GM12878 (cell line): Measurements from ENCODE around the gene FBXL17. TPM values are rescaled to one million over a fixed set of nuclear protein-coding genes. Genes with fewer than 3 reads are reported as not detected.

Source experiments
- ATAC-seq: fragments of 200-7000 bp; cut with Tn5 transposase; 3 replicates; pipeline ENCODE4 v1.9.1; 2020; ENCODE audit warnings: mild to moderate bottlenecking, moderate library complexity
- BruUV-seq: library from RNA; stranded (reverse); fragments of 400-500 nt; replicated peaks from 2 replicates; lab custom pipeline; 2021; lab: Mats Ljungman, UMichigan
- CTCF ChIA-PET: fragments of 300-600 bp; sonication (Branson Sonifier 250); formaldehyde crosslinking; extraction: SDS; loops from one replicate; lab custom pipeline; 2021; ENCODE audit warnings: inconsistent platforms; lab: Yijun Ruan, JAX
- POLR2A ChIA-PET: fragments of 350-600 bp; formaldehyde crosslinking; extraction: SDS; loops from one replicate; lab custom pipeline; 2021; ENCODE audit warnings: inconsistent platforms; lab: Charles Lee
- RAD21 ChIA-PET: fragments of 300-600 bp; sonication (Branson Sonifier 250); formaldehyde crosslinking; loops from one replicate; lab custom pipeline; 2023; ENCODE audit warnings: antibody characterized with exemption; ENCODE audit not compliant: unreplicated experiment; lab: Charles Lee
- SMC1A ChIA-PET: fragments of 300-600 bp; sonication (Branson Sonifier 250); formaldehyde crosslinking; loops from one replicate; lab custom pipeline; 2023; ENCODE audit not compliant: unreplicated experiment, uncharacterized antibody; lab: Charles Lee
- DNase-seq: peaks from one replicate; pipeline ENCODE4 v3.0.0-alpha.2; 2011; ENCODE audit warnings: low read depth, low spot score
- FAIRE-seq: peaks from 3 replicates; lab custom pipeline; 2011; peaks lifted over from hg19 to GRCh38; lab: Jason Lieb, UNC
- H2AFZ ChIP-seq: 2 replicates; pipeline ENCODE4 v1.6.0; 2011; ENCODE audit warnings: low read depth, low read length, control low read depth; ENCODE audit not compliant: control insufficient read depth
- H3K27ac ChIP-seq: 2 replicates; pipeline ENCODE4 v1.5.1; 2011; ENCODE audit warnings: control low read depth; ENCODE audit not compliant: control insufficient read depth, insufficient read depth
- H3K27me3 ChIP-seq, 2 experiments: replicated peaks in 1 of 2; 2 replicates each; pipeline versions ENCODE4 v1.6.0 to v1.6.1; 2011; ENCODE audit warnings: low read length in 1 of 2; ENCODE audit not compliant: control insufficient read depth in 2 of 2, insufficient read depth in 2 of 2
- H3K36me3 ChIP-seq, 2 experiments: 2 replicates each; pipeline ENCODE4 v1.5.1; 2011; ENCODE audit warnings: low read length in 1 of 2; ENCODE audit not compliant: control insufficient read depth in 2 of 2, insufficient read depth in 2 of 2
- H3K4me1 ChIP-seq: 2 replicates; pipeline ENCODE4 v1.6.1; 2011; ENCODE audit warnings: mild to moderate bottlenecking, low read length, moderate library complexity, mixed read lengths; ENCODE audit not compliant: control insufficient read depth, insufficient read depth
- H3K4me2 ChIP-seq: 2 replicates; pipeline ENCODE4 v1.6.0; 2011; ENCODE audit warnings: control low read depth; ENCODE audit not compliant: control insufficient read depth, insufficient read depth
- H3K4me3 ChIP-seq: fragments of 200-600 bp; sonication (generic); 2 replicates; pipeline ENCODE4 v1.5.1; 2016
- H3K79me2 ChIP-seq: 2 replicates; pipeline ENCODE4 v1.6.0; 2011; ENCODE audit warnings: low read length; ENCODE audit not compliant: control insufficient read depth, insufficient read depth
- H3K9ac ChIP-seq: 2 replicates; pipeline ENCODE4 v1.8.0; 2011; ENCODE audit warnings: low read length, control low read depth, mixed read lengths; ENCODE audit not compliant: control insufficient read depth, insufficient read depth
- H3K9me3 ChIP-seq: replicated peaks from 3 replicates; pipeline ENCODE4 v1.5.1; 2011; ENCODE audit warnings: mild to moderate bottlenecking, low read length; ENCODE audit not compliant: control insufficient read depth, insufficient read depth
- H4K20me1 ChIP-seq: 2 replicates; pipeline ENCODE4 v1.6.0; 2011; ENCODE audit not compliant: control insufficient read depth, insufficient read depth
- CHD2 ChIP-seq: IDR thresholded peaks from 2 replicates; pipeline ENCODE4 v1.6.1; 2011; ENCODE audit warnings: low read depth, low read length, improper control_type of control experiment, borderline replicate concordance
- CREM ChIP-seq: IDR thresholded peaks from 2 replicates; pipeline ENCODE4 v1.6.1; 2014; ENCODE audit warnings: antibody characterized with exemption, low read depth
- FOXK2 ChIP-seq: fragments of 450-650 bp; IDR thresholded peaks from 2 replicates; pipeline ENCODE4 v1.6.1; 2017; ENCODE audit warnings: mild to moderate bottlenecking, moderate library complexity
- KDM1A ChIP-seq: fragments of 200-600 bp; sonication (generic); IDR thresholded peaks from 2 replicates; pipeline ENCODE4 v1.6.1; 2016; ENCODE audit warnings: borderline replicate concordance
- MEF2B ChIP-seq: fragments of 450-650 bp; IDR thresholded peaks from 2 replicates; pipeline ENCODE4 v1.6.1; 2018; ENCODE audit warnings: mild to moderate bottlenecking, moderate library complexity; ENCODE audit not compliant: partially characterized antibody, poor library complexity, severe bottlenecking
- RUNX3 ChIP-seq: IDR thresholded peaks from 2 replicates; pipeline ENCODE4 v1.6.1; 2012; ENCODE audit warnings: low read length, inconsistent platforms
- SMAD1 ChIP-seq: fragments of 450-650 bp; IDR thresholded peaks from 2 replicates; pipeline ENCODE4 v1.6.1; 2018; ENCODE audit warnings: mild to moderate bottlenecking, low read depth; ENCODE audit not compliant: partially characterized antibody
- TBL1XR1 ChIP-seq: IDR thresholded peaks from 2 replicates; pipeline ENCODE4 v1.6.1; 2012; ENCODE audit warnings: low read depth, low read length, improper control_type of control experiment
- YY1 ChIP-seq: IDR thresholded peaks from 2 replicates; pipeline ENCODE4 v1.6.1; 2011; ENCODE audit warnings: low read depth, mild to moderate bottlenecking, low read length
- ZBED1 ChIP-seq: IDR thresholded peaks from 2 replicates; pipeline ENCODE4 v1.6.1; 2016; ENCODE audit warnings: borderline replicate concordance
- ZNF384 ChIP-seq: IDR thresholded peaks from 2 replicates; pipeline ENCODE4 v1.6.1; 2012; ENCODE audit warnings: low read depth, mild to moderate bottlenecking, low read length, improper control_type of control experiment, borderline replicate concordance
- ZNF622 ChIP-seq: fragments of 450-650 bp; IDR thresholded peaks from 2 replicates; pipeline ENCODE4 v1.6.1; 2017; ENCODE audit warnings: mild to moderate bottlenecking, inconsistent platforms
- WGBS: methylation state at CpG from one replicate; pipeline ENCODE4 v1.1.6; 2016; ENCODE audit warnings: low lambda C conversion rate; ENCODE audit not compliant: insufficient replicate concordance, insufficient coverage; ENCODE audit errors: missing lambda C conversion rate; 5-methylcytosine and 5-hydroxymethylcytosine counted together
- in situ Hi-C: fragments of 300-500 bp; cut with MboI; formaldehyde crosslinking; loops from 9 replicates; pipeline ENCODE4 v1.14.3; 2018; ENCODE audit warnings: mixed read lengths
- intact Hi-C: fragments of 100-400 bp; cut with micrococcal nuclease; formaldehyde crosslinking; loops from one replicate; pipeline ENCODE4 v1.14.2; 2022; ENCODE audit not compliant: unreplicated experiment
- polyA plus RNA-seq, 11 experiments: library from polyadenylated mRNA; depleted of rRNA in 4 of 11; unstranded in 6 of 11; stranded (reverse) in 5 of 11; fragments of >200 nt; fragmentation: Nextera tagmentation in 4 of 11; fragmentation: Illumina TruSeq in 1 of 11; extraction: Ambion mirVana in 4 of 11; extraction: Trizol in 1 of 11; gene quantifications; 1 replicate in 1 of 11; 2 replicates in 10 of 11; pipeline versions ENCODE4 v1.2.1 to v1.2.3, GENCODE V29; 2011 to 2016; ENCODE audit warnings: inconsistent platforms in 2 of 11, missing spikeins in 2 of 11, low read depth in 1 of 11
- total RNA-seq, 4 experiments: library from RNA; depleted of rRNA in 3 of 4; stranded (reverse); fragments of >200 nt in 3 of 4; fragmentation: Illumina TruSeq in 1 of 4; extraction: Trizol in 1 of 4; gene quantifications; 2 replicates each; pipeline versions ENCODE4 v1.2.1 to v1.2.3, GENCODE V29; 2013 to 2021
- TF ChIP-seq, protein P1 (sequence below): fragments of 450-650 bp; formaldehyde crosslinking; IDR thresholded peaks from 2 replicates; pipeline ENCODE4 v1.4.0; 2022; ENCODE audit warnings: mild to moderate bottlenecking, moderate library complexity
- TF ChIP-seq, protein P2 (sequence below): IDR thresholded peaks from 2 replicates; pipeline ENCODE4 v1.6.1; 2011; ENCODE audit warnings: borderline replicate concordance, low read depth, mild to moderate bottlenecking, moderate library complexity, mixed read lengths, low read length; ENCODE audit not compliant: insufficient read depth; ENCODE audit errors: extremely low read length
- TF ChIP-seq, protein P3 (sequence below): fragments of 450-650 bp; IDR thresholded peaks from 2 replicates; pipeline ENCODE4 v1.6.1; 2017; ENCODE audit warnings: borderline replicate concordance
- TF ChIP-seq, protein P4 (sequence below): fragments of 450-650 bp; IDR thresholded peaks from 2 replicates; pipeline ENCODE4 v1.6.1; 2017; ENCODE audit warnings: mild to moderate bottlenecking, low read depth, inconsistent platforms; ENCODE audit not compliant: poor library complexity, severe bottlenecking

The FBXL17 gene
- total and polyA plus RNA-seq, 10 of the 15 experiments (the other 5 are each of a cell fraction or from before 2014, with no cell fraction given) = 0.88 to 9.0 (median 4.4) TPM

DNA sequence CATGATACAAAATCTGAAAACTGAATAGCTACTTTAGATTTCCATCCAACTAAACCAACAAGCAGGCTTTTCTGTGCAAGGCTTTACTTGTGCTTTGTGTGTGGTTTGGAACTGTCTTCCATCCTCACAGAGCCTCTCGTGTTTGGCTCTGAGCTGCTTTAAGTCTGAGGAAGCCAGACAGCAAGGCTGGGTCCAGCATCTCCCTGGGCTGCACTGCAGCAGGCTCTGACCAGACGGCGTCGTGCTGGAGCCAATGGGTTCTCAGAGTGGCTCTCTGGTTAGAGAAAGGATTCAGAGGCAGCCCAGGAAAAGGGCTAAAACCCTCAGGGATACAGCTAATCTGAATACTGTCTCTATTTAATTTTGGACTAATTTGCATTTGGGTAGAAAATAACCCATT is 503.2 kb downstream of the FBXL17 start:
- Histone ChIP-seq H3K4me1 (no peaks in the 10 kb centered on the region), H3K79me2 (no peaks in the 10 kb centered on the region), H2AFZ (no peak overlapping the region), H3K4me2 (no peak overlapping the region), H3K36me3 (no peaks in the 10 kb centered on the region), H3K9me3 (no peaks in the 10 kb centered on the region), H3K9ac (no peak overlapping the region), H3K4me3 (no peak overlapping the region), H3K27me3 (no peaks in the 10 kb centered on the region), H4K20me1 (no peaks in the 10 kb centered on the region), H3K27ac (no peak overlapping the region)
- ChIA-PET POLR2A (interaction anchor here (0.9 kb wide), 1 partner anchor 9 kb away, joined by 3 read pairs; no protein-coding TSS in a partner anchor), RAD21 (no interaction called here), CTCF (interaction anchor here (1.3 to 1.8 kb wide), 3 partner anchors 10 to 14 kb away, joined by 3 read pairs; no protein-coding TSS in a partner anchor), SMC1A (interaction anchor here (1.3 kb wide), 1 partner anchor 113 kb away, joined by 4 read pairs; no protein-coding TSS in a partner anchor)
- FAIRE-seq (no peak), DNase-seq (no peak), ATAC-seq (no peak)
- TF ChIP-seq, protein P1, sequence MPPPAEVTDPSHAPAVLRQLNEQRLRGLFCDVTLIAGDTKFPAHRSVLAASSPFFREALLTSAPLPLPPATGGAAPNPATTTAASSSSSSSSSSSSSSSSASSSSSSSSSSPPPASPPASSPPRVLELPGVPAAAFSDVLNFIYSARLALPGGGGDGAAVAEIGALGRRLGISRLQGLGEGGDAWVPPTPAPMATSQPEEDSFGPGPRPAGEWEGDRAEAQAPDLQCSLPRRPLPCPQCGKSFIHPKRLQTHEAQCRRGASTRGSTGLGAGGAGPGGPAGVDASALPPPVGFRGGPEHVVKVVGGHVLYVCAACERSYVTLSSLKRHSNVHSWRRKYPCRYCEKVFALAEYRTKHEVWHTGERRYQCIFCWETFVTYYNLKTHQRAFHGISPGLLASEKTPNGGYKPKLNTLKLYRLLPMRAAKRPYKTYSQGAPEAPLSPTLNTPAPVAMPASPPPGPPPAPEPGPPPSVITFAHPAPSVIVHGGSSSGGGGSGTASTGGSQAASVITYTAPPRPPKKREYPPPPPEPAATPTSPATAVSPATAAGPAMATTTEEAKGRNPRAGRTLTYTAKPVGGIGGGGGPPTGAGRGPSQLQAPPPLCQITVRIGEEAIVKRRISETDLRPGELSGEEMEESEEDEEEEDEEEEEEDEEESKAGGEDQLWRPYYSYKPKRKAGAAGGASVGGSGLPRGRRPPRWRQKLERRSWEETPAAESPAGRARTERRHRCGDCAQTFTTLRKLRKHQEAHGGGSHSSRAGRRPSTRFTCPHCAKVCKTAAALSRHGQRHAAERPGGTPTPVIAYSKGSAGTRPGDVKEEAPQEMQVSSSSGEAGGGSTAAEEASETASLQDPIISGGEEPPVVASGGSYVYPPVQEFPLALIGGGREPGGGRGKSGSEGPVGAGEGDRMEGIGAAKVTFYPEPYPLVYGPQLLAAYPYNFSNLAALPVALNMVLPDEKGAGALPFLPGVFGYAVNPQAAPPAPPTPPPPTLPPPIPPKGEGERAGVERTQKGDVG (CRISPR knock-in tag) = no peak
- TF ChIP-seq, protein P2, sequence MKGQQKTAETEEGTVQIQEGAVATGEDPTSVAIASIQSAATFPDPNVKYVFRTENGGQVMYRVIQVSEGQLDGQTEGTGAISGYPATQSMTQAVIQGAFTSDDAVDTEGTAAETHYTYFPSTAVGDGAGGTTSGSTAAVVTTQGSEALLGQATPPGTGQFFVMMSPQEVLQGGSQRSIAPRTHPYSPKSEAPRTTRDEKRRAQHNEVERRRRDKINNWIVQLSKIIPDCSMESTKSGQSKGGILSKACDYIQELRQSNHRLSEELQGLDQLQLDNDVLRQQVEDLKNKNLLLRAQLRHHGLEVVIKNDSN = no peak
- no peak for TF ChIP-seq ZNF384
- no peak for TF ChIP-seq CREM
- no peak for TF ChIP-seq ZBED1
- no peak for TF ChIP-seq SMAD1
- TF ChIP-seq, protein P3, sequence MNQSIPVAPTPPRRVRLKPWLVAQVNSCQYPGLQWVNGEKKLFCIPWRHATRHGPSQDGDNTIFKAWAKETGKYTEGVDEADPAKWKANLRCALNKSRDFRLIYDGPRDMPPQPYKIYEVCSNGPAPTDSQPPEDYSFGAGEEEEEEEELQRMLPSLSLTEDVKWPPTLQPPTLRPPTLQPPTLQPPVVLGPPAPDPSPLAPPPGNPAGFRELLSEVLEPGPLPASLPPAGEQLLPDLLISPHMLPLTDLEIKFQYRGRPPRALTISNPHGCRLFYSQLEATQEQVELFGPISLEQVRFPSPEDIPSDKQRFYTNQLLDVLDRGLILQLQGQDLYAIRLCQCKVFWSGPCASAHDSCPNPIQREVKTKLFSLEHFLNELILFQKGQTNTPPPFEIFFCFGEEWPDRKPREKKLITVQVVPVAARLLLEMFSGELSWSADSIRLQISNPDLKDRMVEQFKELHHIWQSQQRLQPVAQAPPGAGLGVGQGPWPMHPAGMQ = no peak
- TF ChIP-seq FOXK2 = no peak
- TF ChIP-seq MEF2B = no peak
- no peak for TF ChIP-seq YY1
- TF ChIP-seq ZNF622 = no peak
- no peak for TF ChIP-seq TBL1XR1
- TF ChIP-seq KDM1A = no peak
- no peak for TF ChIP-seq RUNX3
- TF ChIP-seq, protein P4, sequence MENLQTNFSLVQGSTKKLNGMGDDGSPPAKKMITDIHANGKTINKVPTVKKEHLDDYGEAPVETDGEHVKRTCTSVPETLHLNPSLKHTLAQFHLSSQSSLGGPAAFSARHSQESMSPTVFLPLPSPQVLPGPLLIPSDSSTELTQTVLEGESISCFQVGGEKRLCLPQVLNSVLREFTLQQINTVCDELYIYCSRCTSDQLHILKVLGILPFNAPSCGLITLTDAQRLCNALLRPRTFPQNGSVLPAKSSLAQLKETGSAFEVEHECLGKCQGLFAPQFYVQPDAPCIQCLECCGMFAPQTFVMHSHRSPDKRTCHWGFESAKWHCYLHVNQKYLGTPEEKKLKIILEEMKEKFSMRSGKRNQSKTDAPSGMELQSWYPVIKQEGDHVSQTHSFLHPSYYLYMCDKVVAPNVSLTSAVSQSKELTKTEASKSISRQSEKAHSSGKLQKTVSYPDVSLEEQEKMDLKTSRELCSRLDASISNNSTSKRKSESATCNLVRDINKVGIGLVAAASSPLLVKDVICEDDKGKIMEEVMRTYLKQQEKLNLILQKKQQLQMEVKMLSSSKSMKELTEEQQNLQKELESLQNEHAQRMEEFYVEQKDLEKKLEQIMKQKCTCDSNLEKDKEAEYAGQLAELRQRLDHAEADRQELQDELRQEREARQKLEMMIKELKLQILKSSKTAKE = no peak
- TF ChIP-seq CHD2 = no peak
- WGBS = 81% methylated on average over 4 of the region's 4 CpGs
- in situ Hi-C loops (no loop called here), intact Hi-C loops (no loop called here)
- BruUV-seq = no TSS peak
